ENCODE data around the gene POLR1D.
"Not testable (repeated sequence)": the region's sequence is repeated elsewhere in the genome, so short reads cannot be mapped to it uniquely, and the experiment has no call there.

Gene POLR1D

DNA sequence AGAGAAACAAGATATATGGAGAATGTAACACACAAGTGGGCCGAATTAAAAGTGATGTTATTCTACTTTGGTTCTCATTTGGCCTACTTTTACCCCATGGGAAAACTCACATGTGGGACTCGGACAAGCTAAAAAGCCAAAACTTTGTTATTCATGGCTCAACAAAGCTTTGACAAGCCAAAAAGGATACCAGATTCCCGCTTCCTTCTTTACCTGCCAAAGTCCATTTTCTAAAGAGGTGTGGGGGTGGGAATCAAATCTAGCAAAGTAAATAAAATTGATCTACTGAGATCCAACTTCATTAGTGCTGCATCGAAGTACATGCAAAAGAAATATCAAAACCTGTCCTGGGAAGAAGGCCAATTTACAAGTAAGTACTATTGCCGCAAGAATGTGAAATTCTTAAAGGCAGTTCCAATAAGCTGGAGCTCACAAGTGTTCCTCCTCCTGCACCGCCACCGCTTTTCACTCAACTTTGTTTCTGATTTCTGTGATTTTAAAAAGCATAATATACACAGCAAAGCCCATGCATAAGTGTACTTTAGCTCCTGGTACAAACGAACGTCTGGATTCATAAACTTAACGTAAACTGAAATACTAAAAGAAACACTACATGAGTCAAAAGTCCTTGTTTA lies 2.5 kb upstream of the POLR1D start:
- no peak for ATAC-seq

- peak; percentile 19 to 25 for ATAC-seq
Measured at GRCh38 chr13:27619728-27620376, 1.8 kb upstream of the POLR1D start.

GRCh38 chr13:27620377-27621115 lies 1.1 kb upstream of the POLR1D start, which contains the start of gene LNX2:
Gene LNX2 (minus strand): TSS chr13:27620529. CDS start chr13:27581703, 38,826 bp downstream.
- peak; percentile 93 to 96 for ATAC-seq

DNA sequence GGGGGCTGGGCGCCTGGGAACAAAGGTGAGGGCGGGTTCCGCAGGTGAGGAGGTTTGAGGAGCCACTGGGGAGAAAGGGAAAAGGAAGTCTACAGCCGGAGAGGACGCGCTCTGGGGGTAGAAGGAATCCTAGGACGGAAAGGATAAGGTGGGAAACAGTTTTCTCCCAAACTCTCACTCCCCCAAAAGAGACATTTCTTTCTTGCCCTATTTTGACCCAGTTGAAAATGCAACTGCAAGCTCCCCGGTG lies 651 bp upstream of the POLR1D start:
- no peak for ATAC-seq

- peak in 1 of 2 donors; percentile 0 for ATAC-seq
Measured at GRCh38 chr13:27622102-27622820, 569 bp downstream of the POLR1D start.

DNA sequence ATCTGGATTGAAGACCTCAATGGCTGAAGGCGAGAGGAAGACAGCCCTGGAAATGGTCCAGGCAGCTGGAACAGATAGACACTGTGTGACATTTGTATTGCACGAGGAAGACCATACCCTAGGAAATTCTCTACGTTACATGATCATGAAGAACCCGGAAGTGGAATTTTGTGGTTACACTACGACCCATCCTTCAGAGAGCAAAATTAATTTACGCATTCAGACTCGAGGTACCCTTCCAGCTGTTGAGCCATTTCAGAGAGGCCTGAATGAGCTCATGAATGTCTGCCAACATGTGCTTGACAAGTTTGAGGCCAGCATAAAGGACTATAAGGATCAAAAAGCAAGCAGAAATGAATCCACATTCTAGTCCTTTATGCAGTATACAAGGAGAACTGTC lies 1.2 kb downstream of the POLR1D start:
- ATAC-seq = no peak

GRCh38 chr13:27624071-27624470 lies 2.4 kb downstream of the POLR1D start:
- ATAC-seq = no peak

GRCh38 chr13:27625839-27626238 lies 4.1 kb downstream of the POLR1D start:
- ATAC-seq = no peak

- ATAC-seq = peak; percentile 38 to 42
Measured at GRCh38 chr13:27627380-27627779, 5.7 kb downstream of the POLR1D start.

DNA sequence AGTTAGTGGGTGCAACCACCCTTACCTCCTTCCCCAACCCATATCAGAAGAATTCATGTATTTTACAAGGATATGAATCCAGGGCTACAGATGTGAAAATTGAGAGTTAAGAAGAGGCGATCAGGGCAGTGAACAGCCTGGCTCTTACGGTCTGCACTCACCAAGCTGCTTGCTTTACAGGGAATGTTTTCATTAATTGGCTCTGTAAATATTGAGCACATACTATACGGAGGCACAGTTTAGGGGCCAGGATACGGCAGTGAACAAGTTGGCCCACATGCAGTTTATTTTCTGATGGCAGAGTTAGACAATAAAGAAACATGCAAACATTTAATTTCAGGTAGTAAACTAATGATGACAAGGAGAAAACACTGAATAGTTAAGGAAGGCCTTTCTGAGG lies 6.4 kb downstream of the POLR1D start:
- no peak for ATAC-seq

DNA sequence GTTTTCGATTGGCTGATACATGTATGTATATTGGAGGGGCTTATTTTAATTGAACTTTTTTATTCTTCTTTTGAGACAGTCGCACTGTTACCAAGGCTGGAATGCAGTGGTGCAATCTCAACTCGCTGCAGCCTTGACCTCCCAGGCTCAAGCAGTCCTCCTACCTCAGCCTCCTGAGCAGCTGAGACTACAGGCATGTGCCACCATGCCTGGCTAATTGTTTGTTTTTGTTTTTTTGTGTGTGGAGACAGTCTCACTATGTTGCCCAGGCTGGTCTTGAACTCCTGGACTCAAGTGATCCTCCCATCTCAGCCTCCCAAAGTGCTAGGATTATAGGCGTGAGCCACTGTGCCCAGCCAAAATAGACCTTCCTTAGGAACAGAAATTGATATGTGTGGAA lies 7.1 kb downstream of the POLR1D start:
- not testable (repeated sequence) for ATAC-seq

GRCh38 chr13:27631156-27631555 lies 9.5 kb downstream of the POLR1D start:
- ATAC-seq = no peak

DNA sequence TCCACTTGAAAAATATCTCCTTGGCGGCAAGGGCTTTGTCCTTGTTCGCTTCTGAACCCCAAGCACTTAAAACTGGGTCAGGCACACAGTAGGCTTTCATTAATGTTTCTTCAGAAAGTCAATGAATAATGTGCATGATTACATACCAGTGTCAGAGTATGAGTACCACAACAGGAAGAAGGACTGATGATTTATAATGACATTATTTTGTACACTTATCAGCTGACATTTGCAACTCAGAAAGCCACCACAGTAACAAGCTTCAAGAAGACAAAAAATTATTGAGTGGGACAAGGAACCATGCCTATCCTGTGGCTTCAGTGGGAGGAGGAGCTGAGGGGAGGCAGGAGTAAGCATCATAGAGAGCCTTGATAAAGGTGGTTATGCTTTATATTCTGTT lies 10.0 kb downstream of the POLR1D start:
- peak in 1 of 2 donors; percentile 17 for ATAC-seq

GRCh38 chr13:27632214-27632613 lies 10.5 kb downstream of the POLR1D start:
- no peak for ATAC-seq

DNA sequence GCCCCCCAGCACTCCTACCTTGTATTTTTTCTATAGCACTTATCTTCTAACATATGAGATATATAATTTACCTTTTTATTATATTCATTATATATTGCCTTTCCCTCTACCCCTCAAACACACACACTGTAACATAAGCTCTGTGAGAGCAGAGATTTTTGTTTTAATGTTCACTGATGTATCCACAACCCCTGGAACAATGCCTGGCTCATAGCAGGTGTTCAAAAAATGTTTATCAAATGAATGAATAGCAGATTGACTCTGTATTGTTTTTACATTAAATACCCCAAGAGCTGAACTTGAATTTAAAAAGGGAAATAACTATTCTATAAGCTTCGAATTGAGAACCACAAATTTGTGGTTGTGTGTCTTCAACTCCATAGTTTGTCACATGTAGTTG lies 11.0 kb downstream of the POLR1D start:
- no peak for ATAC-seq

- ATAC-seq = no peak
Measured at GRCh38 chr13:27634231-27634630, 12.5 kb downstream of the POLR1D start.

DNA sequence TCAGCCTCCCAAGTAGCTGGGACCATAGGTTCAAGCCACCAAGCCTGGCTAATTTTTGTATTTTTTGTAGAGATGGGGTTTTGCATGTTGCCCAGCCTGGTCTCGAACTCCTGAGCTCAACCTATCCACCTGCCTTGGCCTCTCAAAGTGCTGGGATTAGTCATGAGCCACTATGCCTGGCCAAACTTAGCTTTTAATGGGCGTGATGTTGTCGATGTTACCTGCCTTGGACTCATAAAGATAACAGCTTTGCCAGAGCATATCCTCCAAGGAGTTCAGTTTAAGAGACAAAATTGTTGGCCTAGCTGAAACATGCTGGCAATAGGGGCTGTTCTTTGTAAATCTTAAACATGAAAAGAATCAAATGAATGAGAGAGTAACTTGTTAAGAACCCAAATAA lies 13.1 kb downstream of the POLR1D start:
- ATAC-seq = no peak

- no peak for ATAC-seq
Measured at GRCh38 chr13:27635266-27635665, 13.6 kb downstream of the POLR1D start.

GRCh38 chr13:27636589-27637288 lies 15.0 kb downstream of the POLR1D start:
- peak; percentile 53 to 76 for ATAC-seq

DNA sequence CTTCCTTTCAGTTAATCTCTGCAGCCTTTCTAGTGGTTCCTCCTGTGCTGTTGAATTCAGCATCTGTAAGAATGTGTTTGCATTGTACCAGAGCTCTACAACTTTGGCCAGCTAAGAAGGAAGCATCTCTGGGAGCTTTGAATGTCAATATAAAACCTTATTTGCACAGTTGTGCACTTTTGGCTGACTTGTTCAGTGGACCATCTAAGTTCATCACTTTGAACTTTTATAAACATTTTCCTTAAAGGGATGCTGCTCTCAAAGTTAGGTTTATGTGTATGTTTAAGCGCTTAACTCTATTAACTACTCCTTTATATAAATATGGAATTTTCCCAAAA lies 15.6 kb downstream of the POLR1D start:
- ATAC-seq = no peak

DNA sequence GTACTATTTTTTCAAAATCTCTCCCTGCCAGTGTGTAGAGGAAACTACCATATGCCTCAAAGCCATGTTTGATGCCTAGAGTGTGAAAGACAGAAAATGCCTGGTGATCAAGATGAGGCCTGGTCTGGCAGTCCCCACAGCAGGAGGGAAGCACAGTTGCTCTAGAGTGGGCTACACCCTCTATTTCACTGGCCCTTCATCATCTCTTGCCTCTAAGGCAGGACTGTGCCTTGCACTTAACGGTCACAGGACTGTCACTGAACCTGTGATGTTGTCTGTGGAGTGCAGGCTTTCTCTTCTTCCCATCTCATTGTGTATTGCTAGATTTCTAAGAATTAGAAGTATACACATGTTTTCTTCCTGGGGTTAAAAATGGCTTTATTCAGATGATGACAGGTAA lies 16.3 kb downstream of the POLR1D start:
- ATAC-seq = no peak

- no peak for ATAC-seq
Measured at GRCh38 chr13:27638521-27638920, 16.8 kb downstream of the POLR1D start.

GRCh38 chr13:27639186-27639585 lies 17.5 kb downstream of the POLR1D start:
- no peak for ATAC-seq
